ENCODE measurements around the gene LGALS4. TPM values are rescaled to one million over a fixed set of nuclear protein-coding genes. Genes with fewer than 3 reads are reported as not detected.

Gene LGALS4
- total and polyA plus RNA-seq, 2 experiments from 2014 or later = 0.87 TPM; not detected in 1

DNA sequence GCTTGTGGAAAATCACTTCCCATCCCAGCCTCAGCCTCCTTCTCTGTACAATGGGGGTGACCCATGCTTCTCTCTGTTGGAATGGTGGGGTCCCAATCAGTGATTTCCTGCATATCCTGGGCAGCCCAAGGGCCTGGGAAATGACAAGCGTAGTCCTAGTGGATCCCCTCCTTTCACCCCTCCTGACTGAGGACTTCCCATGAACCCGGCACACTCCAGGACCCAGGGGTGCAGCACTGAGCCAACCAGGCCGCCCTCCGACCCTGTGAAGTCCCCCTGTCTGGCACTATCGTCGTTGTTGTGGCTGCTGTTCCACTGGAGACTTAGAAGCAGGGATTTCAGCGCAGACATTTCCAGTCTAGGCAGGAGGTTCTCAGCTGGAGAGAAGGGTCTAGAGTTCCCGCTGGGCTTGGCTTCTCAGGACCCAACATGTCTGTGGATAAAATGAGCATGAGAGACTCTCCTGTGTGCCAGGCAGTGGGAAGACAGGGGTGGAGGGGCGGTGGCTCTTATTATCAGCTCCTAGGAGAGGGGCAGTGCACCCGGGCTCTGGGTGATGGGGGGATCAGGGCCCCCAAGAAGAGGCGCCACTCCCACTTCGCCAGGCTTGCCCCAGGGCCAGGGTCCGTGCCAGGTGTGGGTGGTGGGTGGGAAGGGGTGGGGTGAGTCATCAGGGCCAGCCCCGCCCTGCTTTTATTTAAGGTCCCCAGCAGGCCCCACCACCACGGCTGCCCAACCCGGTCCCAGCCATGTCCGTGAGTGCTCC lies 24.1 kb downstream of the LGALS4 start, which contains the start of gene LGALS7B:
Gene LGALS7B (plus strand): TSS at position 723 of the 766 bp plus-strand sequence. CDS start 27 bp downstream, at position 750.
- no peak within 1 kb of the TSS for H3K4me3 Mint-ChIP-seq
- no peaks in the 10 kb centered on the region; the same call in 2 of the 3 replicates for H3K9me3 Mint-ChIP-seq
- TF ChIP-seq EZH2 (IDR thresholded peaks at IDR 0.05; ENCODE audit: low read depth, unreplicated experiment) = no peak
- no peak for TF ChIP-seq ZNF331 (CRISPR knock-in tag; IDR thresholded peaks at IDR 0.05; ENCODE audit: low read depth)
- no peak for TF ChIP-seq STAT1 (IDR thresholded peaks at IDR 0.05; ENCODE audit: unreplicated experiment)
- no peak for TF ChIP-seq JUNB (IDR thresholded peaks at IDR 0.05; ENCODE audit: unreplicated experiment)
- TF ChIP-seq POLR2AphosphoS5 (IDR thresholded peaks at IDR 0.05; ENCODE audit: low read depth) = no peak
- TF ChIP-seq, protein P1, sequence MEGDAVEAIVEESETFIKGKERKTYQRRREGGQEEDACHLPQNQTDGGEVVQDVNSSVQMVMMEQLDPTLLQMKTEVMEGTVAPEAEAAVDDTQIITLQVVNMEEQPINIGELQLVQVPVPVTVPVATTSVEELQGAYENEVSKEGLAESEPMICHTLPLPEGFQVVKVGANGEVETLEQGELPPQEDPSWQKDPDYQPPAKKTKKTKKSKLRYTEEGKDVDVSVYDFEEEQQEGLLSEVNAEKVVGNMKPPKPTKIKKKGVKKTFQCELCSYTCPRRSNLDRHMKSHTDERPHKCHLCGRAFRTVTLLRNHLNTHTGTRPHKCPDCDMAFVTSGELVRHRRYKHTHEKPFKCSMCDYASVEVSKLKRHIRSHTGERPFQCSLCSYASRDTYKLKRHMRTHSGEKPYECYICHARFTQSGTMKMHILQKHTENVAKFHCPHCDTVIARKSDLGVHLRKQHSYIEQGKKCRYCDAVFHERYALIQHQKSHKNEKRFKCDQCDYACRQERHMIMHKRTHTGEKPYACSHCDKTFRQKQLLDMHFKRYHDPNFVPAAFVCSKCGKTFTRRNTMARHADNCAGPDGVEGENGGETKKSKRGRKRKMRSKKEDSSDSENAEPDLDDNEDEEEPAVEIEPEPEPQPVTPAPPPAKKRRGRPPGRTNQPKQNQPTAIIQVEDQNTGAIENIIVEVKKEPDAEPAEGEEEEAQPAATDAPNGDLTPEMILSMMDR (conservative IDR thresholded peaks at IDR 0.05; ENCODE audit: low read depth in 2 of 2) = no peak
- no peak for TF ChIP-seq NANOG (IDR thresholded peaks at IDR 0.05; ENCODE audit: borderline replicate concordance)
- TF ChIP-seq, protein P2, sequence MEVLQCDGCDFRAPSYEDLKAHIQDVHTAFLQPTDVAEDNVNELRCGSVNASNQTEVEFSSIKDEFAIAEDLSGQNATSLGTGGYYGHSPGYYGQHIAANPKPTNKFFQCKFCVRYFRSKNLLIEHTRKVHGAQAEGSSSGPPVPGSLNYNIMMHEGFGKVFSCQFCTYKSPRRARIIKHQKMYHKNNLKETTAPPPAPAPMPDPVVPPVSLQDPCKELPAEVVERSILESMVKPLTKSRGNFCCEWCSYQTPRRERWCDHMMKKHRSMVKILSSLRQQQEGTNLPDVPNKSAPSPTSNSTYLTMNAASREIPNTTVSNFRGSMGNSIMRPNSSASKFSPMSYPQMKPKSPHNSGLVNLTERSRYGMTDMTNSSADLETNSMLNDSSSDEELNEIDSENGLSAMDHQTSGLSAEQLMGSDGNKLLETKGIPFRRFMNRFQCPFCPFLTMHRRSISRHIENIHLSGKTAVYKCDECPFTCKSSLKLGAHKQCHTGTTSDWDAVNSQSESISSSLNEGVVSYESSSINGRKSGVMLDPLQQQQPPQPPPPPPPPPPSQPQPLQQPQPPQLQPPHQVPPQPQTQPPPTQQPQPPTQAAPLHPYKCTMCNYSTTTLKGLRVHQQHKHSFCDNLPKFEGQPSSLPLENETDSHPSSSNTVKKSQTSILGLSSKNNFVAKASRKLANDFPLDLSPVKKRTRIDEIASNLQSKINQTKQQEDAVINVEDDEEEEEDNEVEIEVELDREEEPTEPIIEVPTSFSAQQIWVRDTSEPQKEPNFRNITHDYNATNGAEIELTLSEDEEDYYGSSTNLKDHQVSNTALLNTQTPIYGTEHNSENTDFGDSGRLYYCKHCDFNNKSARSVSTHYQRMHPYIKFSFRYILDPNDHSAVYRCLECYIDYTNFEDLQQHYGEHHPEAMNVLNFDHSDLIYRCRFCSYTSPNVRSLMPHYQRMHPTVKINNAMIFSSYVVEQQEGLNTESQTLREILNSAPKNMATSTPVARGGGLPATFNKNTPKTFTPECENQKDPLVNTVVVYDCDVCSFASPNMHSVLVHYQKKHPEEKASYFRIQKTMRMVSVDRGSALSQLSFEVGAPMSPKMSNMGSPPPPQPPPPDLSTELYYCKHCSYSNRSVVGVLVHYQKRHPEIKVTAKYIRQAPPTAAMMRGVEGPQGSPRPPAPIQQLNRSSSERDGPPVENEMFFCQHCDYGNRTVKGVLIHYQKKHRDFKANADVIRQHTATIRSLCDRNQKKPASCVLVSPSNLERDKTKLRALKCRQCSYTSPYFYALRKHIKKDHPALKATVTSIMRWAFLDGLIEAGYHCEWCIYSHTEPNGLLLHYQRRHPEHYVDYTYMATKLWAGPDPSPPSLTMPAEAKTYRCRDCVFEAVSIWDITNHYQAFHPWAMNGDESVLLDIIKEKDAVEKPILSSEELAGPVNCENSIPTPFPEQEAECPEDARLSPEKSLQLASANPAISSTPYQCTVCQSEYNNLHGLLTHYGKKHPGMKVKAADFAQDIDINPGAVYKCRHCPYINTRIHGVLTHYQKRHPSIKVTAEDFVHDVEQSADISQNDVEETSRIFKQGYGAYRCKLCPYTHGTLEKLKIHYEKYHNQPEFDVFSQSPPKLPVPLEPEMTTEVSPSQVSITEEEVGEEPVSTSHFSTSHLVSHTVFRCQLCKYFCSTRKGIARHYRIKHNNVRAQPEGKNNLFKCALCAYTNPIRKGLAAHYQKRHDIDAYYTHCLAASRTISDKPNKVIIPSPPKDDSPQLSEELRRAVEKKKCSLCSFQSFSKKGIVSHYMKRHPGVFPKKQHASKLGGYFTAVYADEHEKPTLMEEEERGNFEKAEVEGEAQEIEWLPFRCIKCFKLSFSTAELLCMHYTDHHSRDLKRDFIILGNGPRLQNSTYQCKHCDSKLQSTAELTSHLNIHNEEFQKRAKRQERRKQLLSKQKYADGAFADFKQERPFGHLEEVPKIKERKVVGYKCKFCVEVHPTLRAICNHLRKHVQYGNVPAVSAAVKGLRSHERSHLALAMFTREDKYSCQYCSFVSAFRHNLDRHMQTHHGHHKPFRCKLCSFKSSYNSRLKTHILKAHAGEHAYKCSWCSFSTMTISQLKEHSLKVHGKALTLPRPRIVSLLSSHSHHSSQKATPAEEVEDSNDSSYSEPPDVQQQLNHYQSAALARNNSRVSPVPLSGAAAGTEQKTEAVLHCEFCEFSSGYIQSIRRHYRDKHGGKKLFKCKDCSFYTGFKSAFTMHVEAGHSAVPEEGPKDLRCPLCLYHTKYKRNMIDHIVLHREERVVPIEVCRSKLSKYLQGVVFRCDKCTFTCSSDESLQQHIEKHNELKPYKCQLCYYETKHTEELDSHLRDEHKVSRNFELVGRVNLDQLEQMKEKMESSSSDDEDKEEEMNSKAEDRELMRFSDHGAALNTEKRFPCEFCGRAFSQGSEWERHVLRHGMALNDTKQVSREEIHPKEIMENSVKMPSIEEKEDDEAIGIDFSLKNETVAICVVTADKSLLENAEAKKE (CRISPR knock-in tag; IDR thresholded peaks at IDR 0.05) = no peak
- TF ChIP-seq, protein P3, sequence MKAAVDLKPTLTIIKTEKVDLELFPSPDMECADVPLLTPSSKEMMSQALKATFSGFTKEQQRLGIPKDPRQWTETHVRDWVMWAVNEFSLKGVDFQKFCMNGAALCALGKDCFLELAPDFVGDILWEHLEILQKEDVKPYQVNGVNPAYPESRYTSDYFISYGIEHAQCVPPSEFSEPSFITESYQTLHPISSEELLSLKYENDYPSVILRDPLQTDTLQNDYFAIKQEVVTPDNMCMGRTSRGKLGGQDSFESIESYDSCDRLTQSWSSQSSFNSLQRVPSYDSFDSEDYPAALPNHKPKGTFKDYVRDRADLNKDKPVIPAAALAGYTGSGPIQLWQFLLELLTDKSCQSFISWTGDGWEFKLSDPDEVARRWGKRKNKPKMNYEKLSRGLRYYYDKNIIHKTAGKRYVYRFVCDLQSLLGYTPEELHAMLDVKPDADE (IDR thresholded peaks at IDR 0.05) = no peak
- TF ChIP-seq, protein P4, sequence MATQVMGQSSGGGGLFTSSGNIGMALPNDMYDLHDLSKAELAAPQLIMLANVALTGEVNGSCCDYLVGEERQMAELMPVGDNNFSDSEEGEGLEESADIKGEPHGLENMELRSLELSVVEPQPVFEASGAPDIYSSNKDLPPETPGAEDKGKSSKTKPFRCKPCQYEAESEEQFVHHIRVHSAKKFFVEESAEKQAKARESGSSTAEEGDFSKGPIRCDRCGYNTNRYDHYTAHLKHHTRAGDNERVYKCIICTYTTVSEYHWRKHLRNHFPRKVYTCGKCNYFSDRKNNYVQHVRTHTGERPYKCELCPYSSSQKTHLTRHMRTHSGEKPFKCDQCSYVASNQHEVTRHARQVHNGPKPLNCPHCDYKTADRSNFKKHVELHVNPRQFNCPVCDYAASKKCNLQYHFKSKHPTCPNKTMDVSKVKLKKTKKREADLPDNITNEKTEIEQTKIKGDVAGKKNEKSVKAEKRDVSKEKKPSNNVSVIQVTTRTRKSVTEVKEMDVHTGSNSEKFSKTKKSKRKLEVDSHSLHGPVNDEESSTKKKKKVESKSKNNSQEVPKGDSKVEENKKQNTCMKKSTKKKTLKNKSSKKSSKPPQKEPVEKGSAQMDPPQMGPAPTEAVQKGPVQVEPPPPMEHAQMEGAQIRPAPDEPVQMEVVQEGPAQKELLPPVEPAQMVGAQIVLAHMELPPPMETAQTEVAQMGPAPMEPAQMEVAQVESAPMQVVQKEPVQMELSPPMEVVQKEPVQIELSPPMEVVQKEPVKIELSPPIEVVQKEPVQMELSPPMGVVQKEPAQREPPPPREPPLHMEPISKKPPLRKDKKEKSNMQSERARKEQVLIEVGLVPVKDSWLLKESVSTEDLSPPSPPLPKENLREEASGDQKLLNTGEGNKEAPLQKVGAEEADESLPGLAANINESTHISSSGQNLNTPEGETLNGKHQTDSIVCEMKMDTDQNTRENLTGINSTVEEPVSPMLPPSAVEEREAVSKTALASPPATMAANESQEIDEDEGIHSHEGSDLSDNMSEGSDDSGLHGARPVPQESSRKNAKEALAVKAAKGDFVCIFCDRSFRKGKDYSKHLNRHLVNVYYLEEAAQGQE (IDR thresholded peaks at IDR 0.05; ENCODE audit: unreplicated experiment) = no peak
- no peak for TF ChIP-seq CREB1 (CRISPR knock-in tag; IDR thresholded peaks at IDR 0.05; ENCODE audit: low read depth)
- no peak for TF ChIP-seq ZNF114 (CRISPR knock-in tag; IDR thresholded peaks at IDR 0.05)
- TF ChIP-seq EZH2phosphoT487 (IDR thresholded peaks at IDR 0.05; ENCODE audit: unreplicated experiment) = no peak
- no peak within 1 kb of the TSS for H3K27ac Mint-ChIP-seq
- H3K36me3 ChIP-seq (ENCODE audit: insufficient read depth) = no peaks in the 10 kb centered on the region
- peaks cover 15% of the 10 kb centered on the region for H3K27me3 Mint-ChIP-seq (ENCODE audit: insufficient read depth, low read depth, poor library complexity)
- H3K27ac ChIP-seq (ENCODE audit: low read depth) = no peak within 1 kb of the TSS
- H3K27me3 ChIP-seq (ENCODE audit: insufficient read depth) = peaks cover 8% of the 10 kb centered on the region; the same call in 1 of the 2 replicates
- H3K4me2 ChIP-seq = no peak within 1 kb of the TSS
- H4K20me1 ChIP-seq (replicated peaks; ENCODE audit: insufficient read depth) = no peaks in the 10 kb centered on the region
- H3K36me3 Mint-ChIP-seq (ENCODE audit: low read depth) = no peaks in the 10 kb centered on the region
- H3K4me3 ChIP-seq = no peak within 1 kb of the TSS
- no peaks in the 10 kb centered on the region for H3F3A ChIP-seq (replicated peaks; ENCODE audit: low read depth)
- 0 out of 2 replicates have a peak within 1 kb of the TSS, but pooled peaks have one; percentile 14 for H2AFZ ChIP-seq
- no peaks in the 10 kb centered on the region for H3K79me2 ChIP-seq (replicated peaks; ENCODE audit: insufficient read depth)
- ATAC-seq (no peak), DNase-seq (ENCODE audit: low spot score) (peak; percentile 7)
- peaks cover 4% of the 10 kb centered on the region for H3K4me1 Mint-ChIP-seq
- H3K9me2 ChIP-seq (ENCODE audit: insufficient read depth) = no peaks in the 10 kb centered on the region
- peaks cover 6% of the 10 kb centered on the region; the same call in 1 of the 2 replicates for H3K4me1 ChIP-seq (ENCODE audit: insufficient read depth)

All from GM23338 (cell line).